PFSK-1 (cell line): ENCODE data around the gene ABCD1.

Source experiments
- FOXP2 ChIP-seq: optimal IDR thresholded peaks from 2 replicates; pipeline ENCODE3; 2011; ENCODE audit warnings: borderline replicate concordance, control low read depth, inconsistent platforms; ENCODE audit not compliant: insufficient read depth; ENCODE audit errors: extremely low read length, extremely low read depth
- POLR2AphosphoS5 ChIP-seq: IDR thresholded peaks from 2 replicates; pipeline ENCODE4 v1.6.1; 2012; ENCODE audit warnings: low read depth, mild to moderate bottlenecking, control low read depth, low read length, moderate library complexity
- REST ChIP-seq, 2 experiments: IDR thresholded peaks; 2 replicates each; pipeline versions ENCODE4 v1.6.1 to v1.8.0; 2011 to 2012; ENCODE audit warnings: low read depth in 2 of 2, low read length in 2 of 2, control low read depth in 1 of 2, inconsistent platforms in 1 of 2, mild to moderate bottlenecking in 1 of 2, moderate library complexity in 1 of 2; ENCODE audit not compliant: insufficient read depth in 1 of 2
- SIN3A ChIP-seq: IDR thresholded peaks from 2 replicates; pipeline ENCODE4 v1.6.1; 2012; ENCODE audit warnings: mild to moderate bottlenecking, low read length, moderate library complexity, borderline replicate concordance; ENCODE audit not compliant: insufficient read depth
- TAF1 ChIP-seq: IDR thresholded peaks from 2 replicates; pipeline ENCODE4 v1.6.1; 2012; ENCODE audit warnings: low read length, control low read depth, borderline replicate concordance; ENCODE audit not compliant: insufficient read depth

GRCh38 chrX:153783378-153784013 is 58.8 kb downstream of the ABCD1 start:
- TF ChIP-seq TAF1 (no peak), REST (IDR thresholded peaks at IDR 0.05; ENCODE audit: insufficient read depth in 1 of 2, low read depth in 2 of 2, low read length in 2 of 2) (no peak), POLR2AphosphoS5 (no peak), SIN3A (no peak), FOXP2 (no peak)
